HG03565 (cell line): ENCODE data around the gene ANKRD33B.
"Not testable (repeated sequence)": the region's sequence is repeated elsewhere in the genome, so short reads cannot be mapped to it uniquely, and the experiment has no call there.

Experiments
- ATAC-seq: cut with Tn5 transposase; IDR thresholded peaks from one replicate; pipeline ENCODE4 v1.9.1; 2021; ENCODE audit warnings: mild to moderate bottlenecking, moderate library complexity; ENCODE audit not compliant: unreplicated experiment

The ANKRD33B gene

GRCh38 chr5:10633271-10634049 is 69.6 kb downstream of the ANKRD33B start:
- no peak for ATAC-seq

DNA sequence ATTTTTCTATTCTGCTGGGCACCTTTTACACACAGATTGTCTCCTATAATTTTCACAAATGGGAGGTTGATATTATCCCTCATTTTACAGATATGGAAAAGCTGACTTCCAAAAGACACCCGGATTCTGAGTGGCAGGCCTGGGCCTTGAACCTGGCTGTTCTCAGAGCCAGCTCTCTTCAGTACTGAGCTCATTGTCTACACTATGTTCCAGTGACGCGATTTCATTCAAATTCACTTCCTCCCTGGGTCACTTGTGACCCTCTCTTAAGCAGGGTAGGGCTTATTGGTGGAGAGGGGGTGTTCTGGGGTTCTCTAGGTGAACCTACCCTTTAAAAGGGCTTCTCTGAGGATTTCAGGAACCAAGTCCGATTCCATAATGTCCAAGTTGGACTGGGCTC is 70.2 kb downstream of the ANKRD33B start:
- ATAC-seq = no peak

- ATAC-seq = no peak
These were observed 70.7 kb downstream of the ANKRD33B start for GRCh38 chr5:10634562-10634961.

DNA sequence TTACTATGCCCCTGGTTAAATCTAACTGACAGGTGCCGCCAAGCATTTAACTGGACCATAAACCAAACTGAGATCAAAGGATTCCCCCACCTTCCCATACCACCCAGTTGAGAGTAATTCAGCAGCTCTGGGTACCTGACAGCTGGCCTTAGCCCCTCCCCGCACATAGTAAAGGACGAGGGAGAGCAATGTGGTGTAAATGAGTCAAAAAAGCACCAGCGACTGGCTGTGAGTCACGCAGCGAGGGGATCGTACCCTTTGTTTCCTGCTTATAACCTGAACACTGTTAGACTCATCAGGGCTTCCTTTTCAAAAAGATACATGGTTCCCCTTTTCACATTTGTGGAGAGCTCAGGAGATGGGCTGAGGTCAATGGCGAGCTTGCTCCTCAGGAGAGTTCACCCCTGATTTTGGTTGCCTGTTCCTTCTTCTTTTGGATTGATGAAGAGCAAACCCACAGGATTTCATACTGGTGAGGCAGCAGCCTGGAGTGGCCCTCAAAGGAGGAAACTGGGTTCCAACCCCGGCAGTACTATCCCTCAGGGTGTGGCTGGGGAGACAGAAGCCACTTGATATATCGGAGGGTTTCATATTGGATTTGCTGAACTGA is 71.5 kb downstream of the ANKRD33B start:
- ATAC-seq = peak; percentile 76

GRCh38 chr5:10635867-10636350 is 72.0 kb downstream of the ANKRD33B start:
- no peak for ATAC-seq

DNA sequence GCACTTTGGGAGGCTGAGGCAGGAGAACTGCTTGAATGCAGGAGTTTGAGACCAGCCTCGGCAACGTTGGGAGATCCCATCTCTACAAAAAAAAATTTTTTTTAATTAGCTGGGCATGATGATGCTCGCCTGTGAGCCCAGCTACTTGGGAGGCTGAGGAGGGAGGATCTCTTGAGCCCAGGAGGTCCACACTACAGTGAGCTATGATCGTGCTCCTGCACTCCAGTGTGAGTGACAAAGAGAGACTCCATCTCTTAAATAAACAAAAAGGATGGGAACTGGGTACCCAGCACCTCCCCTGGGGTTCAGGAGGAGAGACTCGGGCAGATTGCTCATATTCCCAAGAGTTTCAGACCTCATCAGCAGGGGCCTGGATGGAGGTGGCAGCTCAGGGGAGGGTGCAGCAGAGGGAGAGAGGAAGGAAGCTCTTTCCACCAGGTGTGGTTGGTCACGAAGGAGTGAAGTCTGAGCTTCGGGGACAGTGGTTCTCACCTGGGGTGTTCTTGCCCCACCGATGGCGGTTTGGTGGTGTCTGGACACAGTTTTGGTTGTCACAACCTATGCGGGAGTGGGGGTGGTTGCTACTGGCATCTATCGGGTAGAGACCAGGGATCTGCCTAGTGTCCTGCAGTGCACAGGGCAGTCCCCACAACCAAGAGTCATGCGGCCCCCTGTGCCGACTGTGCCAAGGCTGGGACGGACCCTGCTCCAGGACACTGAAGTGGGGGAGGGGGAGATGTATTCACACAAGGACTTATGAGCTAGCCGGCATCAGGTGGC is 72.7 kb downstream of the ANKRD33B start:
- ATAC-seq = no peak

- ATAC-seq = no peak
These were observed 74.1 kb downstream of the ANKRD33B start for GRCh38 chr5:10637944-10638343.

GRCh38 chr5:10638723-10639122 is 74.9 kb downstream of the ANKRD33B start:
- not testable (repeated sequence) for ATAC-seq

GRCh38 chr5:10639846-10640368 is 76.0 kb downstream of the ANKRD33B start:
- ATAC-seq = no peak

- ATAC-seq = no peak
These were observed 78.5 kb downstream of the ANKRD33B start for GRCh38 chr5:10642367-10642766.

- ATAC-seq = no peak
These were observed 80.3 kb downstream of the ANKRD33B start for GRCh38 chr5:10644192-10644591.

GRCh38 chr5:10645146-10645545 is 81.3 kb downstream of the ANKRD33B start:
- no peak for ATAC-seq

DNA sequence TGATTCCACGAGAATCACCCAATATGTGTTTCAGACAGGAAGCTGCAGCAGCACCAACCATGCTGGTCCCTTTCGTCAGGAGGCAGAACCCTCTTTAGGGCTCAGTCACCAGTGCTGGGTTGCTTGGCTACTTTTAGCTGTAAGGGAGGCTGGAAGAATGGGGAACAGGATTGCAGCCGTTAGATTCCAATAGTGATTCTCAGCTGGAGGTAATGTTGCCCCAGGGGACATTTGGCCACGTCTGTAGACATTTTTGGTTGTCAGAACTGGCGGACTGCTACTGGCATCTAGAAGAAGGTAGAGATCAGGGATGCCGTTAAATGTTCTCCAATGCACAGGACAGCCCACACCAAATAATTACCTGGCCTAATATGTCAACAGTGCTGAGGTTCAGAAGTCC is 81.8 kb downstream of the ANKRD33B start:
- no peak for ATAC-seq

DNA sequence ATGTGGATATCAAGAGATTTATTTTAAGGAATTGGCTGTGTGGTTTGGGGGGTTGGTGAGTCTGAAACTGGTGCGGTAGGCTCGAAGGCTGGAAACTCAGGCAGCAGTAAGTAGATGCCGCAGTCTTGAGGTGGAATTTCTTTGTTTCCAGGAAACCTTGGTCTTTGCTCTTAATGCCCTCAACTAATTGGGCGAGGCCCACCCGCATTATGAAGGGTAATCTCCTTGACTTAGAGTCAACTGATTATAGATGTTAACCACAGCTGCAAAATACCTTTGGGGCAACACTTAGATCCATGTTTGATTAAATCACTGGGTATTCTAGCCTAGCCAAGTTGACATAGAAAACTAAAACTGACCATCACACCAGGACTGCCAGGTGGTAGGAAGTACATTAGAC is 83.8 kb downstream of the ANKRD33B start:
- ATAC-seq = no peak

GRCh38 chr5:10648806-10649665 is 85.2 kb downstream of the ANKRD33B start:
- ATAC-seq = no peak

DNA sequence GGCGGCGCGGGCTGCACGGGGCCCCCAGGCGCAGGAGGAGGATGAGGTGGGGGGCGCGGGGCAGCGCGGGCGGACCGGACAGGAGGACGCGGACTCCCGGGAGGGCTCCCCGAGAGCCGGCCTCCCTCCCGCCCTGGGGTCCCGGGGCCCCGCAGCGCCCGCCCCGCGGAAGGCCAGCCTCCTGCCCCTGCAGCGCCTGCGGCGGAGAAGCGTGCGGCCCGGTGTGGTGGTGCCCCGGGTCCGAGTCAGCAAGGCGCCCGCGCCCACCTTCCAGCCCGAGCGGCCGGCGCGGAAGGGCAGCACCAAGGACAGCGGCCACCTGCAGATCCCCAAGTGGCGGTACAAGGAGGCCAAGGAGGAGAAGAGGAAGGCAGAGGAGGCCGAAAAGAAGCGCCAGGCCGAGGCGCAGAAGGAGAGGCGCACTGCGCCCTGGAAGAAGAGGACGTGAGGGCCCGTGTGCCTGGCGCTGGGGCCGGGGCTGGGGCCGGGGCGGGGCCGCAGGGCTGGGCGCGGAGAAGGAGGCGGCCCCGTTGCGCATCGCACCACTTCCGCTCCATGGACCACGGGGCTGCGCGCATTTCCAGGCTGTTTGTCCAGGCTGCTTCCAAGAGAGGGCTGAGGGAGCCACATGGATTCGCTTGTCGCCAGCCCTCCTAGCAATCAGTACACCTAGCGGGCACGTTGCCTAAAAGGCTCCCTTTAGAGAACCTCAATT is 86.0 kb downstream of the ANKRD33B start:
- ATAC-seq = no peak

GRCh38 chr5:10652151-10652550 is 88.3 kb downstream of the ANKRD33B start:
- ATAC-seq = no peak

DNA sequence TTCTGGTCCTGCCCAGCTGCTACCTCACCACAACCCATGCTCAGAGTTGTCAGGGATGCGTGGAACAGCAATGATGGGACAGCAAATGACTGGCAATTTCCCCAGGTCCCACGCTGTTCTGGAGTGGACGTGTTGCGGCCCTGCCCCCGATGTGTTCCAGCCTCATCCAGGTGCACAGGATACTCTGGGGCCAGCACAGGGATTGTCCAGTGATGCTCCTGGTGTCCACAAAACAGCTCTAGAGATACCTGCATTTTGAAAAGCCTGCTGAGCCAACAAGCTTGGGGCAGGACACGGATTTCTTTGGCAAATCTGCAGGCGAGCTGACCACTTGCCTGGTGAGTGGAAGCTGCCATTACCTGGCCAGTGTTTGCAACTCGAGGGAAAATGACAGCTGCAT is 88.7 kb downstream of the ANKRD33B start:
- ATAC-seq = no peak

DNA sequence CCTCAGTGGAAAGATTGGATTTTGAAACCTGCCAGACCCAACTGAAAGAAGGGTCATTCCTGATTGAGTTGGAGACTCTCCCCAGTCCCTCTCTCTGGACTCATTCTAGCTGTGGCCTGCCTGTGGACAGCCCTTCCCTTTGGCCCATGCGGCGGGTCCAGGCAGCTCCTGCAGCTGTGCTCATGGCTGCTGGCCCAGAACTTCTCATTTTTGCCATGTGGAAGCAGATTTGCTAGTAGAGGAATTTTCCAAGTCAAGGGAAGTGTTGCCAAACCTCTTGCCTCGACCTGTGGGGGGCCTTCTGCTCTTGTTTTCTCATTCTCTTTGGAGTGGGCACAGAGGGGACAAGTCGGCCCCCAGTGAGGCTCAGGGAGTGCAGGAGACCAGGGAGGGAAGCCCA is 89.2 kb downstream of the ANKRD33B start:
- no peak for ATAC-seq
